DMS153 (cell line): ENCODE results near the gene CLCN5.
"Not testable (repeated sequence)": the region's sequence is repeated elsewhere in the genome, so short reads cannot be mapped to it uniquely, and the experiment has no call there.

Experiments used
- DNase-seq: peaks from one replicate; lab custom pipeline; 2025; lab: John Stamatoyannopoulos, UW

Gene CLCN5

DNA sequence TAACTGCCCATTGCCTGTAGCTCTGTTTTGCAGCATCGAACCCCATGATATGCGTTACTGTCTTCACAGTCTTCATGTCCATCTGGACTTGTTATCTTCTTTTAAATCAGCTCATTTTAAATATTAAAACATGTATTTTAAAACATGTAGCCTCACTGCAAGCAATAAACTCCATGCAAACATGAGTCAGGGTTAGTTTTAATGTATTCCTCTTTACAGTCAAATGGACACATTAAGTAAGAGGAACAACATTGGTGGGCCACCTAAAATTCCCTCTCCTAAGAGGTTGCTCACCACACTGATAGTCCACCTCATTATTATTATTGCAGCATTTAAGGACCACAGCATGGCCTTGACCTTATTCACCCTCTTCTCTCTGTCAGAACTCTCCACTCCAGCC lies 74.1 kb downstream of the CLCN5 start:
- DNase-seq, result no peak

- no peak for DNase-seq
Measured at GRCh38 chrX:49999087-49999486, 76.7 kb downstream of the CLCN5 start.

GRCh38 chrX:50000937-50001542 lies 78.6 kb downstream of the CLCN5 start:
- no peak for DNase-seq

GRCh38 chrX:50002067-50002714 lies 79.8 kb downstream of the CLCN5 start:
- no peak for DNase-seq

DNA sequence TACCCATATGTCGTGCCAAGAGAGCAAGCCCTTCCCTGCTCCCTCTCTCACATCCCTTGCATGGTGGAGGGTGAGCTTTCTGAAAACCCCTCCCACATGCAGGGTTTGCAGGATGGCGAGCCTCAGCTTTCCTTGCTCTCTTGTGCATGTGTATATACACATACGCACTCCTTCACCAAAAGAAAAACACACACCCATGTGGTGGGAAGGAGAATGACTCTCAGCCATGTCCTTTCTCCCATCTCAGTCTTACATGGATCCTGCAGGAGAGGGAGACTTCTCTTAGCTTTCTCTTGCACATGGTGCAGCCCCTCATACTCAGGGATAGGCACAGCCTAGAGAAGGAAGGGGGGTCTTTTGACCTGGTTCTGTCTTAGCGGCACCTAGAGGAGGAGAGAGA lies 81.1 kb downstream of the CLCN5 start:
- no peak for DNase-seq

DNA sequence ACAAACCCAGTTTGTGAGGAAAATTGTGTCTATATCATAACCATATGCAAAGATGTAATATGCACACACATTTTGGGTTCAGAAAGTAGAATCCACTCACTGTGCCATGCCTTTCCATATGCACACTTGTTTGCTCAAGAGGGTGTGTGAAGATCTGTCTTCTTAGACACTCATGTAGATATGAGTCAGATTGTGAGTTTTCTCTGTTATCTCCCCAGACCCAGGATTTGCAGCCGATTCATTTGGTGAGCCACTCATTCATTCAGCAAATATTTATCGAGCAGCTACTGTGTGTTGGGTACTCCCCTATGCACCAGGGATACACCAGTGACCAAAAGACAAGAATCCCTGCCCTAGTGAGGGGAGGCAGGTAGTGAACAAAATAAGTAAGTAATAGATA lies 81.5 kb downstream of the CLCN5 start:
- DNase-seq, result no peak

GRCh38 chrX:50025591-50025990 lies 103.2 kb downstream of the CLCN5 start:
- DNase-seq, result not testable (repeated sequence)

GRCh38 chrX:50035126-50035525 lies 112.7 kb downstream of the CLCN5 start:
- DNase-seq, result no peak

GRCh38 chrX:50036426-50036825 lies 114.0 kb downstream of the CLCN5 start:
- DNase-seq, result no peak

GRCh38 chrX:50045823-50046222 lies 123.4 kb downstream of the CLCN5 start:
- DNase-seq, result no peak

GRCh38 chrX:50049228-50049627 lies 126.8 kb downstream of the CLCN5 start:
- no peak for DNase-seq

- DNase-seq, result no peak
Measured at GRCh38 chrX:50054147-50054546, 131.8 kb downstream of the CLCN5 start.

GRCh38 chrX:50066318-50066937 lies 144.0 kb downstream of the CLCN5 start:
- DNase-seq, result no peak

- DNase-seq, result peak; percentile 40
Measured at GRCh38 chrX:50067435-50068284, 145.3 kb downstream of the CLCN5 start.

DNA sequence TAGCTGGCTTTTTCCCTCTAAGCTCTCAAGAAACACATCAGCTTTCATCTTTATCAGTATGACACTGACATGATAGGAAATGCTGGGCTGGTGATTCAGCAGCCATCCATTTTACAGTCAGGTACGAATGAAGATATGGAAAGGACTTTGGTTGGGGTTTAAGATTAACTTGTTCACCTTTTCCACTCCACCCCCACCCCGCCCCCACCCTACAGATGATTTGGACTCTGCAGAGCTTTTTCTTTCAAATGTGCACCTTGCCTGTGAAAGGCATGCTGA lies 145.8 kb downstream of the CLCN5 start:
- DNase-seq, result no peak

DNA sequence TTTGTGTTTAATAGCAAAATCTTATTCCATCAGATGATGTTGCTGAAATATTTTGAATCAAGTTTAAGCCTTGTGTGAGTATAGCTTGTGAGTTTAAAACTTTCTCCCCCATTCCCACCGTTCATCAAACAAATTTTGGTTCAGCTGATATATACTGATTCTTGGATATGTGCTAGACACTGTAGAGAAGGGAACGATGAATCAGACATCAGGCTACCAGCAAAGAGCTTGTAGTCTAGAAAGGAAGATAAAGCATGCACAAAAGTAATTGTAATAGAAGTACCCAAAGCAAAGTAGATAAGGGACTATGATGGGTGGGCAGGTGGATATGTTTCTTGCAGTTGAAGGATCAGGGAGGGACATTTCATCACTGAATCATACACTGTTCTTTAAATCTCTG lies 146.5 kb downstream of the CLCN5 start:
- DNase-seq, result no peak

DNA sequence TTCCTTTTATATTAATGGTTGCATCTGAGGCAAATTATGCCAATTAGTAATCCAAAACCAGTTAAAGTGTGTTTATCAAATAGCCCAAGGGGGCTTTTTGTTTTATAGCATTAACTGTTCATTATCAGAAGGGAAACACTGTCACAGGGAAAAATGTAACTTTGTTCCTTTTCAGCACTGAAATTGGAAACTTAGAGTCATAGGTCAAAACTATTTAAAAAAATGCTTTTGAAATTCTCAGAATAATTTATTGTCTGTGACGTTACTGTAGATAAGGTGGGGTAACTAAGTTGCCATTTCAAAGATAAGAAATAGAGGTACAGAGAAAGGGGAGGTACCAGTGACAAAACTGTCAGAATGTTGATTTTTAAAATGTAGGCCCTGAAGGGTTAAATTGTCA lies 149.1 kb downstream of the CLCN5 start:
- no peak for DNase-seq

- DNase-seq, result no peak
Measured at GRCh38 chrX:50072110-50072509, 149.7 kb downstream of the CLCN5 start.

GRCh38 chrX:50073601-50074000 lies 151.2 kb downstream of the CLCN5 start:
- DNase-seq, result no peak

- DNase-seq, result no peak
Measured at GRCh38 chrX:50075630-50076339, 153.4 kb downstream of the CLCN5 start.

DNA sequence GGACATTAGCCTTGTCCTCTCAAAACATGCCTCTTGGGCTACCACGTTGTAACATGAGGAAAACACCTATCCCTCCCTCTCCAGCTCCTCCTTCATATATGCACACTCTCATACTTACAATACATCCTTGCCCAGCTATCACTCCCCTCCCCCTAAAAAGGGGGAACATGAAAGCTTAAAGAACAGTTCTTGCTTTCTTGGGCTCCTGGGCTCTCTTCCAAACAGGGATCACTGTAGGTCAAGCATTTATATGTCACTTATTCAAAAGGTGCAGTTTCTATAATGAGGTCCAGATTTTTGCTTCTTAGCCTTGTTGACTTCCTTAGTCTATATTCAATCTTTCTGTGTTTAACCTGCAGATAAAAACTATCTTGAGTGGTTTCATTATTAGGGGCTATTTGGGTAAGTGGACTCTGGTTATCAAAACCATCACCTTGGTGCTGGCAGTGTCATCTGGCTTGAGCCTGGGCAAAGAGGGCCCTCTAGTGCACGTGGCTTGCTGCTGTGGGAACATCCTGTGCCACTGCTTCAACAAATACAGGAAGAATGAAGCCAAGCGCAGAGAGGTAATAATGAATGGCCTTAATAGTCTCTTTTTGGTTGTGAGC lies 159.0 kb downstream of the CLCN5 start:
- DNase-seq, result no peak

- no peak for DNase-seq
Measured at GRCh38 chrX:50082741-50083140, 160.3 kb downstream of the CLCN5 start.
